HEK293T (cell line): ENCODE measurements around the gene SCAF4.

Source experiments
- CTBP1 ChIP-seq: fragments of 450-650 bp; IDR thresholded peaks from 2 replicates; pipeline ENCODE4 v1.6.1; 2016; ENCODE audit warnings: borderline replicate concordance
- FOXA1 ChIP-seq: fragments of 450-650 bp; IDR thresholded peaks from 2 replicates; pipeline ENCODE4 v1.6.1; 2016; ENCODE audit warnings: mild to moderate bottlenecking
- FOXK2 ChIP-seq: fragments of 450-650 bp; IDR thresholded peaks from 2 replicates; pipeline ENCODE4 v1.6.1; 2016; ENCODE audit warnings: mild to moderate bottlenecking
- SP1 ChIP-seq: fragments of 450-650 bp; IDR thresholded peaks from 2 replicates; pipeline ENCODE4 v1.6.1; 2017

DNA sequence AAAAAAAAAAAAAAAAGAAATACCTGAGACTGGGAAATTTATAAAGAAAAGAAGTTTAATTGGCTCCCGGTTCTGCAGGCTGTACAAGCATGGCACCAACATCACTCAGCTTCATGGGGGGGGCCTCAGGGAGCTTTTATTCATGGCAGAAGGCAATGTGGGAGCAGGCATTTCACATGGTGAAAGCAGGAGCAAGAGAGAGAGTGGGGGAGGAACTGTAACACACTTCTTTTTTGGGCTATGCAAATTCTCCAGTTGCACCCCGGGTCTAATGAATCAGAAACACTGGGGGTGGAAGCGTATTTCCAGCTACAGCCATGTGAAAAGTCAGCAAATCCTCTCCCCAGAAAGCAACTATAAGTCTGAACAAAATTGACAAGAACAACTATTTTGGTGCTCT is 84.3 kb downstream of the SCAF4 start:
- TF ChIP-seq FOXA1, result no peak
- no peak for TF ChIP-seq FOXK2
- TF ChIP-seq SP1, result no peak
- no peak for TF ChIP-seq CTBP1
